HepG2 (cell line): ENCODE data around the gene PHOSPHO2. TPM values are rescaled to one million over a fixed set of nuclear protein-coding genes. Genes with fewer than 3 reads are reported as not detected.

Source experiments
- ATAC-seq: fragments of 200-7000 bp; cut with Tn5 transposase; 3 replicates; pipeline ENCODE4 v1.9.1; 2020; ENCODE audit warnings: mild to moderate bottlenecking, moderate library complexity
- BruUV-seq: library from RNA; stranded (reverse); fragments of 400-500 nt; replicated peaks from 2 replicates; lab custom pipeline; 2021; lab: Mats Ljungman, UMichigan
- CTCF ChIA-PET: fragments of 300-600 bp; formaldehyde crosslinking; extraction: SDS; loops from one replicate; lab custom pipeline; 2021; ENCODE audit warnings: low total read pairs, inconsistent platforms, low intra/inter-chr PET ratio; lab: Yijun Ruan, JAX
- POLR2A ChIA-PET: fragments of 350-600 bp; sonication (Branson Sonifier 250); formaldehyde crosslinking; loops from one replicate; lab custom pipeline; 2020; ENCODE audit warnings: antibody characterized with exemption, inconsistent platforms; lab: Yijun Ruan, JAX
- DNase-seq: peaks from one replicate; pipeline ENCODE4 v3.0.0-alpha.2; 2015; ENCODE audit warnings: low spot score
- FAIRE-seq: peaks from 3 replicates; lab custom pipeline; 2011; peaks lifted over from hg19 to GRCh38; lab: Jason Lieb, UNC
- H2AFZ ChIP-seq: one replicate; pipeline ENCODE4 v1.6.1; 2011; ENCODE audit warnings: low read length, inconsistent platforms
- H3K27ac ChIP-seq: fragments of 300-600 bp; 3 replicates; pipeline ENCODE4 v1.8.0; 2011; ENCODE audit warnings: mixed run types, mild to moderate bottlenecking, mixed read lengths, low read length, inconsistent platforms; ENCODE audit not compliant: insufficient read depth; ENCODE audit errors: extremely low read length
- H3K27me3 ChIP-seq, 2 experiments: fragments of 200-600 bp in 1 of 2; 2 replicates in 1 of 2; 3 replicates in 1 of 2; pipeline versions ENCODE4 v1.6.0 to v1.8.0; 2011; ENCODE audit warnings: low read length in 2 of 2, mild to moderate bottlenecking in 2 of 2, moderate library complexity in 2 of 2, inconsistent platforms in 1 of 2; ENCODE audit not compliant: insufficient read depth in 2 of 2, control insufficient read depth in 1 of 2
- H3K36me3 ChIP-seq, 2 experiments: fragments of 200-600 bp in 1 of 2; replicated peaks in 1 of 2; 2 replicates in 1 of 2; 3 replicates in 1 of 2; pipeline versions ENCODE4 v1.5.1 to v1.8.0; 2011; ENCODE audit warnings: low read length in 2 of 2, inconsistent platforms in 1 of 2; ENCODE audit not compliant: insufficient read depth in 2 of 2, control insufficient read depth in 1 of 2
- H3K4me1 ChIP-seq: 2 replicates; pipeline ENCODE4 v1.5.1; 2012; ENCODE audit warnings: low read length, inconsistent platforms; ENCODE audit not compliant: insufficient read depth
- H3K4me2 ChIP-seq: 2 replicates; pipeline ENCODE4 v1.6.0; 2011; ENCODE audit warnings: low read depth, low read length, inconsistent platforms
- H3K4me3 ChIP-seq, 3 experiments: fragments of 200-600 bp in 1 of 3; sonication (generic), shearing (Covaris generic) in 1 of 3; replicated peaks in 1 of 3; 2 replicates each; pipeline ENCODE4 v1.5.1; 2011 to 2016; ENCODE audit warnings: low read length in 3 of 3, inconsistent platforms in 2 of 3, low read depth in 2 of 3, mild to moderate bottlenecking in 2 of 3, control low read depth in 1 of 3, mixed read lengths in 1 of 3; ENCODE audit not compliant: insufficient read depth in 1 of 3
- H3K79me2 ChIP-seq: one replicate; pipeline ENCODE4 v1.6.1; 2011; ENCODE audit warnings: low read length, inconsistent platforms; ENCODE audit not compliant: insufficient read depth
- H3K9ac ChIP-seq: 2 replicates; pipeline ENCODE4 v1.6.0; 2011; ENCODE audit warnings: mild to moderate bottlenecking, low read depth, low read length, inconsistent platforms; ENCODE audit not compliant: insufficient read depth
- H3K9me3 ChIP-seq: 2 replicates; pipeline ENCODE4 v1.5.1; 2012; ENCODE audit warnings: mild to moderate bottlenecking, low read length
- H4K20me1 ChIP-seq: 2 replicates; pipeline ENCODE4 v1.6.0; 2011; ENCODE audit warnings: inconsistent platforms, mild to moderate bottlenecking, low read length, moderate library complexity; ENCODE audit not compliant: insufficient read depth
- AHR ChIP-seq: IDR thresholded peaks from 2 replicates; pipeline ENCODE4 v1.6.1; 2018; ENCODE audit warnings: missing genetic modification reagents, missing compliant biosample characterization
- FOXK2 ChIP-seq: fragments of 450-650 bp; IDR thresholded peaks from 2 replicates; pipeline ENCODE4 v1.6.1; 2016
- HNRNPK ChIP-seq: fragments of 200-400 bp; formaldehyde crosslinking; IDR thresholded peaks from 2 replicates; pipeline ENCODE4 v1.6.1; 2018; ENCODE audit warnings: low read length, low read depth, moderate library complexity, mild to moderate bottlenecking; ENCODE audit not compliant: poor library complexity, severe bottlenecking
- HOXA3 ChIP-seq: sonication (generic); formaldehyde crosslinking; IDR thresholded peaks from 2 replicates; pipeline ENCODE4 v1.5.0; 2020; ENCODE audit warnings: missing genetic modification reagents
- HOXA9 ChIP-seq: sonication (generic); formaldehyde crosslinking; IDR thresholded peaks from 2 replicates; pipeline ENCODE4 v1.8.1; 2022; ENCODE audit warnings: missing genetic modification reagents, mild to moderate bottlenecking, moderate library complexity, borderline replicate concordance
- MAFF ChIP-seq: IDR thresholded peaks from 2 replicates; pipeline ENCODE4 v1.6.1; 2011; ENCODE audit warnings: low read depth, low read length, improper control_type of control experiment
- MAFK ChIP-seq, 2 experiments: IDR thresholded peaks in 1 of 2; conservative IDR thresholded peaks in 1 of 2; 2 replicates each; pipeline ENCODE4 v1.6.1; 2011; ENCODE audit warnings: improper control_type of control experiment in 2 of 2, low read length in 2 of 2
- MATR3 ChIP-seq: sonication (generic); formaldehyde crosslinking; IDR thresholded peaks from 2 replicates; pipeline ENCODE4 v1.4.0; 2020; ENCODE audit warnings: missing genetic modification reagents
- MTF2 ChIP-seq: sonication (generic); formaldehyde crosslinking; IDR thresholded peaks from 2 replicates; pipeline ENCODE4 v1.5.0; 2020; ENCODE audit warnings: missing genetic modification reagents, borderline replicate concordance
- PRDM4 ChIP-seq: sonication (generic); formaldehyde crosslinking; IDR thresholded peaks from 2 replicates; pipeline ENCODE4 v1.9.0; 2021; ENCODE audit warnings: missing genetic modification reagents, borderline replicate concordance
- SMARCE1 ChIP-seq: fragments of 450-650 bp; IDR thresholded peaks from 2 replicates; pipeline ENCODE4 v1.6.1; 2017; ENCODE audit warnings: borderline replicate concordance
- SNAPC4 ChIP-seq: sonication (generic); formaldehyde crosslinking; IDR thresholded peaks from 2 replicates; pipeline ENCODE4 v1.4.0; 2020; ENCODE audit warnings: mild to moderate bottlenecking, missing genetic modification reagents
- ZBTB1 ChIP-seq: sonication (generic); formaldehyde crosslinking; IDR thresholded peaks from 2 replicates; pipeline ENCODE4 v1.4.0; 2020; ENCODE audit warnings: missing genetic modification reagents, borderline replicate concordance
- ZNF510 ChIP-seq: sonication (generic); formaldehyde crosslinking; IDR thresholded peaks from 2 replicates; pipeline ENCODE4 v1.4.0; 2020; ENCODE audit warnings: low read depth, mild to moderate bottlenecking, missing genetic modification reagents
- ZNF512 ChIP-seq: sonication (generic); formaldehyde crosslinking; IDR thresholded peaks from 2 replicates; pipeline ENCODE4 v1.4.0; 2020; ENCODE audit warnings: mild to moderate bottlenecking, missing genetic modification reagents
- ZNF83 ChIP-seq: sonication (generic); formaldehyde crosslinking; IDR thresholded peaks from 2 replicates; pipeline ENCODE4 v1.4.0; 2020; ENCODE audit warnings: missing genetic modification reagents, mild to moderate bottlenecking, borderline replicate concordance
- WGBS: methylation state at CpG from one replicate; pipeline ENCODE4 v1.1.6; 2017; ENCODE audit warnings: low lambda C conversion rate; 5-methylcytosine and 5-hydroxymethylcytosine counted together
- in situ Hi-C: cut with HindIII; loops from 2 replicates; pipeline ENCODE4 v1.10.0; 2017; ENCODE audit warnings: low pct_unique_long_range_greater_than_20kb; ENCODE audit not compliant: extremely low pct_ligation_motif_present
- intact Hi-C: fragments of 100-400 bp; cut with micrococcal nuclease; formaldehyde crosslinking; loops from one replicate; pipeline ENCODE4 v1.10.0; 2022; ENCODE audit not compliant: unreplicated experiment
- polyA plus RNA-seq, 8 experiments: library from polyadenylated mRNA; depleted of rRNA in 3 of 8; stranded (reverse) in 7 of 8; unstranded in 1 of 8; fragments of >200 nt; fragmentation: Illumina TruSeq in 4 of 8; extraction: Trizol in 4 of 8; gene quantifications; 2 replicates each; pipeline versions ENCODE4 v1.2.1 to v1.2.3, GENCODE V29; 2011 to 2016; ENCODE audit warnings: low read depth in 4 of 8, missing spikeins in 1 of 8, mixed read lengths in 1 of 8; ENCODE audit not compliant: insufficient read depth in 1 of 8
- total RNA-seq, 5 experiments: library from RNA; depleted of rRNA; stranded (reverse); fragments of >200 nt; fragmentation: Illumina TruSeq; extraction: Trizol; gene quantifications; 2 replicates each; pipeline ENCODE4 v1.2.3, GENCODE V29; 2016; ENCODE audit warnings: low read depth in 1 of 5

The PHOSPHO2 gene
- total and polyA plus RNA-seq, 2 of the 13 experiments (the other 11 are each of a cell fraction or from before 2014, with no cell fraction given) = 6.1 to 11.4 TPM

GRCh38 chr2:169713331-169713730 is 19.1 kb downstream of the PHOSPHO2 start:
- no peak overlapping the region for H3K4me3 ChIP-seq
- ChIA-PET POLR2A (interaction anchor here (1.4 kb wide), 1 partner anchor 9 kb away, joined by 3 read pairs; no protein-coding TSS in a partner anchor), CTCF (no interaction called here)
- no TSS peak for BruUV-seq
- WGBS = 100% methylated on average over 3 of the region's 3 CpGs
- no peak overlapping the region for H3K4me2 ChIP-seq
- ATAC-seq = no peak
- no peaks in the 10 kb centered on the region for H3K79me2 ChIP-seq
- no peak overlapping the region for H2AFZ ChIP-seq
- no peak for FAIRE-seq
- no peak overlapping the region for H3K27ac ChIP-seq
- no peak overlapping the region for H3K9ac ChIP-seq
- in situ Hi-C loops (no loop called here), intact Hi-C loops (no loop called here)
- 0 out of 5 replicates have a peak, but pooled peaks cover 0 to 8% of the 10 kb centered on the region in 2 experiments for H3K36me3 ChIP-seq
- no peaks in the 10 kb centered on the region for H3K9me3 ChIP-seq
- no peaks in the 10 kb centered on the region for H4K20me1 ChIP-seq
- peaks cover 65% of the 10 kb centered on the region for H3K4me1 ChIP-seq
- no peaks in the 10 kb centered on the region for H3K27me3 ChIP-seq
- DNase-seq = no peak
- TF ChIP-seq MATR3 (CRISPR knock-in tag) (no peak), FOXK2 (no peak), HNRNPK (no peak), PRDM4 (CRISPR knock-in tag) (no peak), SMARCE1 (no peak), HOXA9 (no peak), AHR (no peak), ZBTB1 (CRISPR knock-in tag) (no peak), ZNF83 (CRISPR knock-in tag) (no peak), MTF2 (CRISPR knock-in tag) (no peak), ZNF512 (no peak), HOXA3 (CRISPR knock-in tag) (no peak), ZNF510 (CRISPR knock-in tag) (no peak), SNAPC4 (CRISPR knock-in tag) (no peak), MAFK (conservative IDR thresholded peaks at IDR 0.05 in 1 of 2, IDR thresholded peaks at IDR 0.05 in 1 of 2; ENCODE audit: low read length in 2 of 2) (no peak), MAFF (no peak)
